ENCODE data around the gene DMRTC2. TPM values are rescaled to one million over a fixed set of nuclear protein-coding genes. Genes with fewer than 3 reads are reported as not detected.

Gene DMRTC2
- polyA plus RNA-seq, 1 of the 3 experiments (the other 2 are of a cell fraction), result not detected

DNA sequence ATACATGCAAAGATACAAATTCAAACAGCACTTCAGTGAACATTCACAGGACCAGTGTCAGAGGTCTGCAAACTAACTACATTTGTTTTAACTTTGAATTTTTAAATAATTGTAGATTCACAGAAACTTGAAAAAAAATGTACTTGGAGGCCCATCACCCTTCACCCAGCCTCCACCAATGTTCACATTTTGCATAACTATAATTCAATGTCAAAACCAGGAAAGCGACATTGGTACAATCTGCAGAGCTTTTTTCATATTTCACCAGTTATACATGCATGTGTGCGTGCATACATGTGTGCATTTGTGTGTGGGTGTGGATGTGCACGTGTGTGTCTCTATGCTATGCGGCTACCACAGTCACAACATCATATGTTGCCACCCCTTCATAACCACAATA is 29.5 kb upstream of the DMRTC2 start:
- no peak for DNase-seq
- Histone ChIP-seq H3K9me3 (no peaks in the 10 kb centered on the region), H3K9ac (no peak overlapping the region), H3K36me3 (replicated peaks in 1 of 2; ENCODE audit: control insufficient read depth in 1 of 2, insufficient read depth in 2 of 2, low read length in 1 of 2) (no peaks in the 10 kb centered on the region), H2AFZ (ENCODE audit: low read depth) (no peak overlapping the region), H3K27ac (ENCODE audit: low read depth in 2 of 2, low read length in 1 of 2) (no peak overlapping the region), H3F3A (replicated peaks; ENCODE audit: insufficient read depth) (no peaks in the 10 kb centered on the region), H3K9me2 (no peaks in the 10 kb centered on the region), H3K4me3 (ENCODE audit: low read depth in 2 of 2, low read length in 1 of 2) (no peak overlapping the region), H3K4me2 (no peak overlapping the region), H3K79me2 (ENCODE audit: insufficient read depth) (no peaks in the 10 kb centered on the region), H3K4me1 (ENCODE audit: control insufficient read depth in 1 of 2, insufficient read depth in 2 of 2, low read depth in 1 of 2, low read length in 1 of 2) (no peaks in the 10 kb centered on the region), H4K20me1 (ENCODE audit: insufficient read depth) (no peaks in the 10 kb centered on the region), H3K27me3 (ENCODE audit: insufficient read depth) (peaks cover 14% of the 10 kb centered on the region; the same call in 1 of the 2 replicates)
- WGBS (ENCODE audit: low lambda C conversion rate), result 7% methylated on average over 4 of the region's 4 CpGs
- POLR2A ChIA-PET, result no interaction called here
- CTCF ChIA-PET, result no interaction called here
- TF ChIP-seq EZH2phosphoT487 (IDR thresholded peaks at IDR 0.05; ENCODE audit: borderline replicate concordance, low read depth) (no peak), ELF1 (IDR thresholded peaks at IDR 0.05) (no peak), FOXM1 (IDR thresholded peaks at IDR 0.05; ENCODE audit: low read depth) (no peak), RAD21 (IDR thresholded peaks at IDR 0.05; ENCODE audit: low read length) (no peak), RXRA (IDR thresholded peaks at IDR 0.05; ENCODE audit: borderline replicate concordance, low read depth) (no peak), EP300 (IDR thresholded peaks at IDR 0.05; ENCODE audit: borderline replicate concordance in 1 of 2, low read depth in 1 of 2, low read length in 1 of 2) (no peak), JUND (IDR thresholded peaks at IDR 0.05) (no peak), GABPA (IDR thresholded peaks at IDR 0.05; ENCODE audit: low read depth) (no peak), FOXJ3 (CRISPR knock-in tag; IDR thresholded peaks at IDR 0.05) (no peak), SIN3A (IDR thresholded peaks at IDR 0.05; ENCODE audit: borderline replicate concordance, low read depth, low read length) (no peak), TEAD4 (IDR thresholded peaks at IDR 0.05; ENCODE audit: borderline replicate concordance, insufficient read depth) (no peak), ZBTB33 (IDR thresholded peaks at IDR 0.05; ENCODE audit: borderline replicate concordance, low read depth) (no peak), GATA2 (CRISPR knock-in tag; IDR thresholded peaks at IDR 0.05) (no peak), YY1 (IDR thresholded peaks at IDR 0.05; ENCODE audit: low read depth) (no peak), NFIC (IDR thresholded peaks at IDR 0.05; ENCODE audit: borderline replicate concordance) (no peak)

GRCh38 chr19:41816761-41817160 is 28.1 kb upstream of the DMRTC2 start:
- TF ChIP-seq ELF1 (IDR thresholded peaks at IDR 0.05) (no peak), MEF2A (IDR thresholded peaks at IDR 0.05; ENCODE audit: borderline replicate concordance, low read depth) (no peak), RCOR1 (IDR thresholded peaks at IDR 0.05; ENCODE audit: low read length) (no peak)
- TF ChIP-seq, protein P1, sequence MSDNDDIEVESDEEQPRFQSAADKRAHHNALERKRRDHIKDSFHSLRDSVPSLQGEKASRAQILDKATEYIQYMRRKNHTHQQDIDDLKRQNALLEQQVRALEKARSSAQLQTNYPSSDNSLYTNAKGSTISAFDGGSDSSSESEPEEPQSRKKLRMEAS (IDR thresholded peaks at IDR 0.05; ENCODE audit: low read depth), result no peak
- H3K9me2 ChIP-seq, result no peaks in the 10 kb centered on the region
- WGBS (ENCODE audit: low lambda C conversion rate), result 36% methylated on average over 2 of the region's 2 CpGs
- H3K4me1 ChIP-seq (ENCODE audit: control insufficient read depth in 1 of 2, insufficient read depth in 2 of 2, low read depth in 1 of 2, low read length in 1 of 2), result no peaks in the 10 kb centered on the region
- H3K4me2 ChIP-seq, result no peak overlapping the region
- peaks cover 27% of the 10 kb centered on the region; the same call in 1 of the 2 replicates for H3K27me3 ChIP-seq (ENCODE audit: insufficient read depth)
- H4K20me1 ChIP-seq (ENCODE audit: insufficient read depth), result no peaks in the 10 kb centered on the region
- DNase-seq, result no peak
- no peaks in the 10 kb centered on the region for H3K36me3 ChIP-seq (replicated peaks in 1 of 2; ENCODE audit: control insufficient read depth in 1 of 2, insufficient read depth in 2 of 2, low read length in 1 of 2)
- POLR2A ChIA-PET, result no interaction called here
- H3K9ac ChIP-seq, result no peak overlapping the region
- no peaks in the 10 kb centered on the region for H3F3A ChIP-seq (replicated peaks; ENCODE audit: insufficient read depth)
- CTCF ChIA-PET, result interaction anchor here (1.0 to 1.1 kb wide), 3 partner anchors 24 to 38 kb away, joined by 3 read pairs; no protein-coding TSS in a partner anchor
- H2AFZ ChIP-seq (ENCODE audit: low read depth), result no peak overlapping the region
- no peak overlapping the region for H3K27ac ChIP-seq (ENCODE audit: low read depth in 2 of 2, low read length in 1 of 2)
- H3K79me2 ChIP-seq (ENCODE audit: insufficient read depth), result no peaks in the 10 kb centered on the region
- H3K4me3 ChIP-seq (ENCODE audit: low read depth in 2 of 2, low read length in 1 of 2), result no peak overlapping the region
- no peaks in the 10 kb centered on the region for H3K9me3 ChIP-seq

Measured in SK-N-SH (cell line).